ENCODE data around the gene LBP.
"Not testable (repeated sequence)": the region's sequence is repeated elsewhere in the genome, so short reads cannot be mapped to it uniquely, and the experiment has no call there.

Gene LBP

GRCh38 chr20:38317422-38317821 is 28.9 kb upstream of the LBP start:
- DNase-seq (ENCODE audit: low read depth in 2 of 3, low spot score in 1 of 3), result no peak

DNA sequence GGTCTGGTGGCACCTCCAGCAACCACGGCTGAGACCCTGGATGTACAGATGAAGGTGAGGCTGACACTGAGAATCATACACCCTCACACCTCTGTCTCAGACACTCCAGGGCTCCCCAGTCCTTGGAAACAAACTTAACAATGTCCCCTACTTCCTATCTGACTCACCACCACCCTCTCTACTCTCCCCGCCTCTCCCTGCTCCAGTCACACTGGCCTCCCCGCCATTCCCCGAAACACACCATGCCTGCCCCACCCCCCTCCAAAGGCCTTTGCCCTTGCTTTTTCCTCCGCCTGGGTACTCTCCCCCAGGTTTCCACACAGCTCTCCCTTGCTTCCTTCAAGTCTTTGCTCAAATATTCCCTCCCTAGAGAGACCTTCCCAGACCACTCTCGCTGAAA is 26.1 kb upstream of the LBP start:
- no peak for DNase-seq (ENCODE audit: low read depth in 2 of 3, low spot score in 1 of 3)

- no peak for DNase-seq (ENCODE audit: low read depth in 2 of 3, low spot score in 1 of 3)
These were observed 24.2 kb upstream of the LBP start for GRCh38 chr20:38321959-38322598.

GRCh38 chr20:38324159-38324558 is 22.1 kb upstream of the LBP start:
- no peak for DNase-seq (ENCODE audit: low read depth in 2 of 3, low spot score in 1 of 3)

GRCh38 chr20:38325167-38325566 is 21.1 kb upstream of the LBP start:
- DNase-seq (ENCODE audit: low read depth in 2 of 3, low spot score in 1 of 3), result no peak

- DNase-seq (ENCODE audit: low read depth in 2 of 3, low spot score in 1 of 3), result no peak
These were observed 20.4 kb upstream of the LBP start for GRCh38 chr20:38325905-38326304.

DNA sequence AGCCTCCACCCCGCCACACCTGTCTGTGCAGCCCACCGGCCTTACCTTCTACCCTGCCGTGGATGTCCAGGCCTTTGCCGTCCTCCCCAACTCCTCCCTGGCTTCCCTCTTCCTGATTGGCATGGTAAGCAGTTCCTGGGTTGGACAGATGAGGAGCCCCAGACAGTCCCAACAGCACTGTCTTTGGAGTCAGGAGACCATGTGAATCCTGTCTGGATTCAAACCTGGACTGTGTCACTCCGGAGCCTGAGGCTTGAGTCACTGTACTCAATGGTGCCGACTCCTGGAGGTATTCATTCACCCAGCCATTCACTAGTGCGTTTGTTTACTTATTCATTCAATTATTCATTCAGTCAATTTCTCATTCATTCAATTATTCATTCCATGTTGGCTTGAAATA is 20.0 kb upstream of the LBP start:
- DNase-seq (ENCODE audit: low read depth in 2 of 3, low spot score in 1 of 3), result no peak

- no peak for DNase-seq (ENCODE audit: low read depth in 2 of 3, low spot score in 1 of 3)
These were observed 15.6 kb upstream of the LBP start for GRCh38 chr20:38330638-38331037.

GRCh38 chr20:38331245-38331644 is 15.0 kb upstream of the LBP start:
- DNase-seq (ENCODE audit: low read depth in 2 of 3, low spot score in 1 of 3), result no peak

DNA sequence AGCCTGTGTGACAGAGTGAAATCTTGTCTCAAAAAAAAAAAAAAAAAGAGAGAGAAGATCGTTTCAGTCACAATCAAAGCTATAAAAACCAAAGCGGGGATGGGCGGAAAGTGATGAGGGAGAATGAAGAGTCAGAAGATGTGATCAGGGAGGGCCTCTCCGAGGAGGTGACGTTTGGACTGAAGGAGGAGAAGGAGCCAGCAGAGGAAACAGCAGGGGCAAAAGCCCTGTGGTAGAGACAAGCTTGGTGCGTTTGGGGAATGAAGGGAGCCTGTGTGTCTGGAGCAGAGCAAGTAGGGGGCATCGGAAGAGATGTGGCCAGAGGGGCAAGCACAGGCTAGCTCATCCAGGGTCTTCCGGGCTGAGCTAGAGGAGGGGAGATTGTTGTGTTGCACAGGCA is 14.5 kb upstream of the LBP start:
- DNase-seq (ENCODE audit: low read depth in 2 of 3, low spot score in 1 of 3), result no peak

- no peak for DNase-seq (ENCODE audit: low read depth in 2 of 3, low spot score in 1 of 3)
These were observed 12.3 kb upstream of the LBP start for GRCh38 chr20:38334016-38334415.

- no peak for DNase-seq (ENCODE audit: low read depth in 2 of 3, low spot score in 1 of 3)
These were observed 9.6 kb upstream of the LBP start for GRCh38 chr20:38336726-38337125.

DNA sequence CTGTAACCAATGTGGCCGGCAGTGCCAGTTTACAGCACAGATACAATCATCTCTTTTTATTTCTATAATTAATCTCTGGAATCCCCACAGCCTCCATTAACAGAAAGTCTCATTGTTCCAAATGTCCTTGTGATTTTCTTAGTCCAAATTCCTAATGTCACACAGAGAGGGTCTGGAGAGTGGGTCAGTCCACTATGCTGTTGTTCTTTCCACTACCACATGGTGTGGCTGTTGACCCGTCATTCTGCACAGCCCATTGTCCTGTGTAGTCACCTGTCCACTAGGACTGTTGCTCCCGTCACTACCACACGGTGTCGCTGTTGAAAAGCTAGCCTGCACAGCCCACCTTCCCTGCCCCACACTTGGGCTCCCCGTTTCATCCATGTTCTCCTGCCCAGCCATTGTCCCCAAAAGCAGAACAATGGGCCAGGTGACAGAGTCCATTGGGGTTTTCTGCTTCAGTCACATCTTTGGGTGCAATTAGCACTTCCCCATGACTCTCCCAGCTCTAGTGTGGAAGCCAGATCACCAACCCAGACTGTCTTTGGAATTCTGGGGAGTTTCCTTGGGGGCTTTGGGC is 8.6 kb upstream of the LBP start:
- DNase-seq (ENCODE audit: low read depth in 2 of 3, low spot score in 1 of 3), result peak; percentile 13 to 27 (median 21)

- no peak for DNase-seq (ENCODE audit: low read depth in 2 of 3, low spot score in 1 of 3)
These were observed 7.3 kb upstream of the LBP start for GRCh38 chr20:38338849-38339520.

GRCh38 chr20:38339521-38339896 is 6.8 kb upstream of the LBP start:
- DNase-seq (ENCODE audit: low read depth in 2 of 3, low spot score in 1 of 3), result not testable (repeated sequence)

DNA sequence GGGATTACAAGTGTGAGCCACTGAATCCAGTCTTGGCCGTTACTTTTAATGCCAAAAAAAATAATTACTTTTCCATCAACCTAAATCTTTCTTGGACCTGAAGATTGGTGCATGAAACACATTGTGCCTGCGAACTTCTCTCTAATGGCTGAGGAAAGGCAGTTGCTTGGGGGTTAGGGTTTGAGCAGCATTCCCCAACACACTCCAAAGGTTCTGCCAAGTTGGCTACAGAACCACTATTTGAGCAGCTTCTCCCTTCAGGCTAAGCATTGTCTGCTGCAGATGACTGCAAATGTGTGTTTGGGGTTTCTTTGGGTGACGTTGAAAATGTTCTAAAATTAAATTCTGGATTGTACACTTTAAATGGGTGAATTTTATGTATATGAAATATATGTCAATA is 6.3 kb upstream of the LBP start:
- DNase-seq (ENCODE audit: low read depth in 2 of 3, low spot score in 1 of 3), result no peak

- no peak for DNase-seq (ENCODE audit: low read depth in 2 of 3, low spot score in 1 of 3)
These were observed 5.6 kb upstream of the LBP start for GRCh38 chr20:38340693-38341092.

GRCh38 chr20:38342216-38342615 is 4.1 kb upstream of the LBP start:
- no peak for DNase-seq (ENCODE audit: low read depth in 2 of 3, low spot score in 1 of 3)

DNA sequence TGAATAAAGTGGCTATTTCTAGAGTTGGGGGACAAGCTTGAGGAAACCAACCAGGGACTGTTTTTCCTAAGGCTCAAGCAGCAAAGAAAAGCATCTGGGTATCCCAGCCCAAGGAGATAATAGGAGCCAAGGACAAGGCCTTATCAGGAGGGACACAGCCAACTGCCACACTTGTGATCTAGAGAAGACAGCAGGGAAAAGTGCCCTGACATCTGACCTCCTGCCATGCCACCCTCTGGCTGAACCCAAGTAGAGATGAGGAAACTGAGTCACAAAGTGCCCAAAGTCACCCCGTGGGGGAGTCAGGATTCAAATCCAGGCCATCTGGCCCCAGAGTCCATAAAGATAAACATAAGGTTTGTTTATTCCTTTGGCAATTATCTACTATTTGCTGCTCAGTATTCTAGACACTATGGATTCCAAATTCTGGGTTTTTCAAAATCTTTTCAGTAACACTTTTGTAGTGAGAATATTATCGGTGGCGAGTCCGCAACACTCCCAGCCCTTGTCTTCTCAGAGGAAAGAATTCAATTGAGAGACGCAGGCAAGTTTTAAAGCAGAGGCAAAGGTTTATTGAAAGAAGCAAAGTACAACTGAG is 3.5 kb upstream of the LBP start:
- no peak for DNase-seq (ENCODE audit: low read depth in 2 of 3, low spot score in 1 of 3)

DNA sequence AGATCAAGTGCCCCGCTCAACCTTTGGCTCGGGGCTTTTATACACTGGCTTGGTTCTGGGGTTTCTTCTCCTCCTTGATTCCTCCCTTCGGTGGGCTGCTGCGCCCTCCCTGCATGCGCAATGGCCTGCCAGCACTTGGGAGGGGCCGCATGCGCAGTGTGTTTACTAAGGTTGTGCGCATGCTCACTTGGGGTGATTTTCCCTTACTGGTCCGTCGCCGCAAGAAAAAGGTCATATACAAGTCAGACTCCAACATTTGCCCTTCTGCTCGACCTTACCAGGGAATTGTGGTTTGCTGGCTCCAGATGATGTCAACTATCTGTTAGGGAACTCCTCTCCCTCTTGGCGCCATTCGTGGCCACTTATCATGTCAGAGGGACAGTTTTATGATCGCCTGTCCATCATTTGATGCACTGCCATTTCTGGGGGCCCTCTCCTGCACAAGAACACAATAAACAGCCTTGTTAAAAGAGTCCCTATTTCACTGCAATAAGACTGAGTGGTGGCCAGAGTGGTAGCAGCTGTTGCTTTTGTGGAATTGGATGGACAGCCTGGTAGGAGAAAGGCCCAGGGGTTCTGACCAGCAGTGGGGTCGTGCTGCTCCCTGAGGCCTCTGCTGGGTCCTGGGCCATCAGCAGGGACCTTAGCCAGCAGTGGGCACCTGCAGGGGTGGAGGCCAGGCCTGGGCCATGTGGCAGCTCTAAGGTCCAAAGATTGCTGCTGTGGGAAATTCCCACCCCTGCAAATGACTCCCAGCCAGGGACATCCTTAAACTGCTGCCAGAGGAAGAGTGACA is 2.8 kb upstream of the LBP start:
- no peak for DNase-seq (ENCODE audit: low read depth in 2 of 3, low spot score in 1 of 3)

DNA sequence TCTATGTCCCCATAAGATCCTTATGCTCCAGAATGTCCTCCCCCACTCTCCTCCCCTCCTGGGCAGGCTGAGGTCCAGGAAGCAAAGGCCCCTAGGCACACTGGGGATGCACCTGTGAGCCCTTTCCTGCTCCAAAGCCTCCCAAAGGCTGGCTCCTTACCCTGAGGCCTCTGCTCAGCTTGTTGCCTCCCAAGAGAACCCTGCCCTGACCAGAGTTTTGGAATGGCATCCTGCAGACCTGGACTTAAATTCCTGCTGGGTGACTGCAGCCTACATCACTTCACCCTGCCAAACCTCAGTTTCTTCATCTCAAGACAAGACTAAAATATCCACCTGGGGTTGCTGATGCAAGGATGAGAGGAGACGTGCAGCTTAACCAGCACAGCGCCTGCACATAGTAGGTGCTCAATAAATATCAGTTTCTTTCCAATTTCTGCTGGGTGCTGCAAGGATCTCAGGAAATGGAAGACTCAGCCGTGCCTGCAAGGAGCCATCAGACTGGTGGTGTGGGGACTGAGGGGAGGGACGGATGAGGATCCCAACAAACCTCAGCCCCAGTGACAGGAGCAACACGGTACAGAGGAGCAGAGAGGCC is 2.1 kb upstream of the LBP start:
- no peak for DNase-seq (ENCODE audit: low read depth in 2 of 3, low spot score in 1 of 3)
